HG03045 (cell line): Measurements from ENCODE around the gene CIITA.
"Not testable (repeated sequence)": the region's sequence is repeated elsewhere in the genome, so short reads cannot be mapped to it uniquely, and the experiment has no call there.

Source experiments
- ATAC-seq: cut with Tn5 transposase; IDR thresholded peaks from one replicate; pipeline ENCODE4 v1.9.1; 2021; ENCODE audit warnings: mild to moderate bottlenecking, moderate library complexity; ENCODE audit not compliant: unreplicated experiment

CIITA gene

DNA sequence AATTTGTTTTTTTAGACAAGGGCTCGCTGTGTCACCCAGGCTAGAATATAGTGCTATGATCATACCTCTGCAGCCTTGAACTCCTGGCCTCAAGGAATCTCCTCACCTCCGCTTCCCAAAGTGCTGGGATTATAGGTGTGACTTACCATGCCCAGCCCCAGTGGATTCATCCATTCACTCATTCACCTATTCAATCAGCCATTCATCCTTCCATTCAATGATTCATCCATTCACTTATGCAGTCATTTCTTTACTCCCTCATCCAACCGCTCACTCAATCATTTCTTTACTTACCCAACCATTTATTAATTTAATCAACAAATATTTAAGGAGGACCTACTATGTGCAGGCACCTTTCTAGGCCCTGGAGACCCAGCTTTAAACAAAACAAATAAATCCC, 39.5 kb downstream of the CIITA start:
- ATAC-seq, result no peak

DNA sequence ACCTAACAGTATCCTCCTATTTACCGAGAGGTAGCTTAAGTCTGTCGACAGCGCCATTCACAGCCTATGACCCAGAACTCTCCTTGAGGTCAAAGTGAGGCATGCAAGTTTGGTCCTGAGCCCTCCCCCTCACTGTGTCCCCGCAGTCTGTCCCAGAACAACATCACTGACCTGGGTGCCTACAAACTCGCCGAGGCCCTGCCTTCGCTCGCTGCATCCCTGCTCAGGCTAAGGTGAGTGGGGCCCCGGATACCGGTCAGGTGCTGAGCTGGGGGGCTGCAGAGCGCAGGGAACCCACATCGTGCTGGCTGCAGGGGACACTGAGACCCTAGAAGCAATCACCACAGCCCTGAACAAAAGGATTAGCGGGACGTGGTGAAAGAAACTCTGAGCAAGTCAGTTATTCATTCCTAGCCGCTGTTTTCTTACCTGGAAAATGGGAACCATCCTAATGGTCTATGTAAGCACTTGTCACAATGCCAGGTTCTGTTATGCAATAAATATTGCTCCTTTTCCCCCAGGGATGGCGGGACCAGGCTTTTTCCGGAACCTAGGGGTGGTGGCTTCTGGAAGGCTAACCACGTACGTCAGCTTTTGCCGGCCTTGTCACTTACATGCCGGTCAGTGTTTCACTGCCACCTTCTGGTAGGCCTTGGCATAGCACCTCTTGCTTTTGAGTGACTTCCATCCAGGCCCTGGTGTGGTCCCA, 41.4 kb downstream of the CIITA start:
- ATAC-seq, result no peak

DNA sequence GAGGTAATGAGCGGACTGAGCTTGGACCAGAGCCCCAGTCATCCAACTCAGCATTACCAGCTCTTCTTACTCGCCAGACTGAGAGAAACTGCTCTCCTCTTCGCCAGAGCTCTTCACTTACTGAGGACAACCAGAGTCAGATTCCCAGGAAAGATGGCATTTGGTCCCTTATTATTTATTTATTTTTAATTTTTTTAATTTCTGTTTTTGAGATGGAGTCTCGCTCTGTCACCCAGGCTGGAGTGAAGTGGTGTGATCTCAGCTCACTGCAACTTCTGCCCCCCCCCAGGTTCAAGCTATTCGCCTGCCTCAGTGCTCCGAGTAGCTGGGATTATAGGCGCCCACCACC, 42.0 kb downstream of the CIITA start:
- no peak for ATAC-seq

DNA sequence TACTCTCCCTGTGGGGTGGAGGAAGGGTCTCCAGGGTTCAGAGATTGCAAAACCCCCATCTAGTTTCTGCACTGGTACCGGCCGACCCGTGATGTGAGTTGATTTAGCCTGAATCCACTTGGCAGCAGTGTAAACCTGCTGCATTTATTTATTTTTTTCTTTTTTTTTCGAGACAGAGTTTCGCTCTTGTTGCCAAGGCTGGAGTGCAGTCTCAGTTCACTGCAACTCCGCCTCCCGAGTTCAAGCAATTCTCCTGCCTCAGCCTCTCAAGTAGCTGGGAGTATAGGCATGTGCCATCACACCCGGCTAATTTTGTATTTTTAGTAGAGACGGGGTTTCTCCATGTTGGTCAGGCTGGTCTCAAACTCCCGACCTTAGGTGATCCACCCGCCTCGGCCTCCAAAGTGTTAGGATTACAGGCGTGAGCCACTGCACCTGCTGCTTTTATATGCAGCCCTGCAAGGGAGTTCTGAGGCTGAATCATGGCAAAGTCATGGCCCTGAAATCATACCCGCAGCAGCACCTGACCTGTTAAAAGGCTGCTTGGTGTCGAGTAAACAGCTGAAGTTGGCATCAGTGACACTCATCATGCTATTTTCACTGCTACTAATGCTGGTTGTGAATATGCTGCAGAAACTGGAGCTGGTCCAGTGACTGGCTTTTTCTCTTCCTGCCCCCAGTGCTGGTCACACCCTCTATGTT, 43.9 kb downstream of the CIITA start:
- no peak for ATAC-seq

DNA sequence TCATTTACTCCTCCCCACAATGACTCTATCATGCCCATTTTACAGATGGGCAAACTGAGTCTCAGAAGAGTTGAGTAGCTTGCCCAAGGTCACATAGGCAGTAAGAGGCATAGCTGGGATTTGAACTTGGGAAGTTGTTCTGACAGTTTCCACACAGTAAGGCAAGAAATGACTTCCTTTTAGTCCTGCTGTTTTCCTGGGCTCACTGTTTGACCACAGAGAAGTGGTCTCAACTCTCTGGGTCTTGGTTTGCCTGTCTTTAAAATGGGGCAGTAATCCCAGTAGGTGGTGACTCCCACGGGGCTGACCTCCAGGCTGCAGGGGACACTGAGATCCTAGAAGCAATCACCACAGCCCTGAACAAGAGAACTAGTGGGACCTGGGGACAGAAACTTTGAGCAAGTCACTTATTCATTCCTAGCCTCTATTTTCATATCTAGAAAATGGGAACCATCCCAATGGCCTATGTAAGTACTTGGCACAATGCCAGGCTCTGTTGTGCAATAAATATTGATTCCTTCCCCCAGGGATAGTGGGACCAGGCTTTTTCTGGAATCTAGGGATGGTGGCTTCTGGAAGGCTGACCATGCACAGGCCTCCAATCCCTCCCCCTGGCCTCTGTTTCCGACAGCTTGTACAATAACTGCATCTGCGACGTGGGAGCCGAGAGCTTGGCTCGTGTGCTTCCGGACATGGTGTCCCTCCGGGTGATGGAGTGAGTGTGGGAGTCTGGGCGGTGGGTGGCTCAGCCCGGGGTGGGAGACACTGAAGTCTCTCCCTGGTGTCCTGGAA, 44.7 kb downstream of the CIITA start:
- ATAC-seq, result no peak

DNA sequence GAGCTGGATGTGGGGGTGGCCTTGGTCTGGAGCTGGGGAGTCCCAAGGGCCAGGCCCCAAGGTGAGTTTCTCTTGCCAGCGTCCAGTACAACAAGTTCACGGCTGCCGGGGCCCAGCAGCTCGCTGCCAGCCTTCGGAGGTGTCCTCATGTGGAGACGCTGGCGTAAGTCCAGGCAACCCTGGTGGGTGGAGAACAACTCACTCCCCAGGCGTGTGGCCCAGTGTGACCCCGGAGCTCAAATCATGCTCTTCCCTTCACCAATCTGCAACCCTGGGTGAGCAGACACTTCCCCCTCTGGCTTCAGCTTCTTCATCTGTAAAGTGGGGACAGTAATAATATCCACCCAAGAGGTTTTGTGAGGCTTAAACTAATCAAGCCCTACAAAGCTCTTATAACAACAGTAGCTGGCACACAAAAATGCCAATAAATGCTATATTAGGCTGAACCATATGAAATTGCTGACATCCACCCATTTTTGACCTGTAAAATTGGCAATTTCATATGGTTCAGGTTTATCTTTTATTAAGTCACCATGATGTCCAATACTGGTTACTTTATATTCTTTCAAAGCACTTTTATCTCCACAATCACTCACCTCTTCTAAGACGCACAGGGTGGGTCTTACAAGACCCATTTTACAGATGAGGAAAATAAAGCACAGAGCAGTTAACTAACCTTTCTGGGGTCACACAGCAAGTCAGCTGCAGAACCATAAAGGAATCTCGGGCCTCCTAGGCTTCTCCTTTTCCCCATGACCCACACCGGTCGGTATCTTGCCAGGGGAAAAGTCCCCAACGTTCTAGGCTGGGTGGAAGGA, 45.5 kb downstream of the CIITA start:
- ATAC-seq, result no peak

DNA sequence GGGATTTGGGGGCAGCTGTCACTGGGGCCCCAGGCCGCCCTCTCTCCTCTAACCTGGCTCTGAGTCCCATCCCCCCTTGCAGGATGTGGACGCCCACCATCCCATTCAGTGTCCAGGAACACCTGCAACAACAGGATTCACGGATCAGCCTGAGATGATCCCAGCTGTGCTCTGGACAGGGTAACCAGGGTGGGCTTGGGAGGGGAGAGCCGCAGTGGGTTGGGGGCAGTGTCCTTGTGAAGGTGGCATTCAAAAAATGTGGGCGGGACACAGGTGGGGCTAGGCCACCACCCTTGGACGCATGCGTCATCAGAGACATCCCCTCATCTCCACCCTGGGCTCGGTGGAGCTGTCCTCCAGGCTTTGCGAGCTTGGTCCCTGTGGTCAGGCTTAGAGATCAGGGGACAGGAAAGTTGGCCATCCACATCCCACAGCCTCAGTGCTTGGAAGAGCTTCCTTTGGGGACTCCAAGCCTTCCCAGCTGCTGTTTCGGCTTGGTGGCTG, 46.2 kb downstream of the CIITA start:
- no peak for ATAC-seq

DNA sequence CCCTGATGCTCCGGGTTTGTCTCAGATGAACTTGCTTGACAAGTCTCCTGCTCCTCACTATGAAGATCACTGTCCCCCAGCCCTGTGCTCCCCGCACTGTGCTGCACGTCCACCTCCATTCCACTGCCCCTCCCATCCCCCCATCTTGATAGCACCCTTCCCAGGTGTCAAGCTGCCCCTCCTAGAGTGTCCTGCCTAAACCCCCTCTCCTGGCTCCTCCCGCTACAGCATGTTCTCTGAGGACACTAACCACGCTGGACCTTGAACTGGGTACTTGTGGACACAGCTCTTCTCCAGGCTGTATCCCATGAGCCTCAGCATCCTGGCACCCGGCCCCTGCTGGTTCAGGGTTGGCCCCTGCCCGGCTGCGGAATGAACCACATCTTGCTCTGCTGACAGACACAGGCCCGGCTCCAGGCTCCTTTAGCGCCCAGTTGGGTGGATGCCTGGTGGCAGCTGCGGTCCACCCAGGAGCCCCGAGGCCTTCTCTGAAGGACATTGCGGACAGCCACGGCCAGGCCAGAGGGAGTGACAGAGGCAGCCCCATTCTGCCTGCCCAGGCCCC, 46.7 kb downstream of the CIITA start:
- ATAC-seq, result no peak

DNA sequence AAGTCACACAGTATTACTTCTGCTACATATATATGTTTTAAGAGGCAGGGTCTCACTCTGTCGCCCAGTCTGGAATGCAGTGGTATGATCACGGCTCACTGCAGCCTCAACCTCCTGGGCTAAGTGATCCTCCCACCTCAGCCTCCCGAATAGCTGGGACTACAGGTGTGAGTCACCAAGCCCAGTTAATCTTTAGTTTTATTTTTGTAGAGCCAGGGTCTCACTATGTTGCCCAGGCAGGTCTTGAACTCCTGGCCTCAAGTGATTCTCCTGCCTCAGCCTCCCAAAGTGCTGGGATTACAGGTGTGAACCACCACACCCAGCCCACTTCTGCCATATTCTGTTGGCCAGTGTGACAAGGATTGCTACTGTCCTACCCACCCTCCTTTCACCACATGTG, 48.3 kb downstream of the CIITA start:
- not testable (repeated sequence) for ATAC-seq

DNA sequence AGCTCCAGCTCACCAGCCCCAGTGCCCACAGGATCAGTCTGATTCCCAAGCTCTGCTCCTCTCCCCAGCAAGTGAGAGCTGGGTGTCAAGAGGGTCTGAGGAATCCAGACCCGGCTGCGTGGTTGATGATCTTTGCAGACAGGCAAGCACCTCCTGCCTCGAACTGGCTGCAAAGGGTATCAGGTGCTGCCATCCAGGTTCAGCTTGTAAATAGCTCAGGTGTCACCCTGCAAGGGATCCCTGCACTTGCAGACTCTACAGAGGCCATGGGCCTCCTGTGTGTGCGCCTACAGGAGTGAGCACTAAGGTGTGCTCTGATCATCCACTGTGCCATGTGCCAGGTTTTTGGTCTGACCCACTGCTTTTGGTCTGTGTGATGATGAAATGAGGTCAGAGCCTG, 49.1 kb downstream of the CIITA start:
- no peak for ATAC-seq

DNA sequence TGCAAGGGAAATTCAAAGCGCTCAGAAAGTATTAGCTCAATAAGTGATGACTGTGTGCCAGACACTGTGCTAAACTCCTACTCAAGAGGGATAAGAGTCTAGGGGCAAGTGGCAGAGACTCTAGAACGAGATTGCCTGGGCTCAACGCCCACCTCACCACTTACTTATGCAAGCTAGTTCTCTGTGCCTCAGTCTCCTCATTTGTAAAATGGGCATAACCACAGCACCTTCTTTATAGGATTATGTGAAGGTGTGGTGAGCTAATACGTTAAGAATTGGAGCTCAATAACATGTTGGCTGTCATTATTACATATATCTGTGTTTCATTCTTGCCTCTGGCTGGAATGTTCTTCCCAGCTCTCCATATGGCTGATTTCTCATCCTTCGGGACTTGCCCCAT, 49.9 kb downstream of the CIITA start:
- ATAC-seq, result no peak

DNA sequence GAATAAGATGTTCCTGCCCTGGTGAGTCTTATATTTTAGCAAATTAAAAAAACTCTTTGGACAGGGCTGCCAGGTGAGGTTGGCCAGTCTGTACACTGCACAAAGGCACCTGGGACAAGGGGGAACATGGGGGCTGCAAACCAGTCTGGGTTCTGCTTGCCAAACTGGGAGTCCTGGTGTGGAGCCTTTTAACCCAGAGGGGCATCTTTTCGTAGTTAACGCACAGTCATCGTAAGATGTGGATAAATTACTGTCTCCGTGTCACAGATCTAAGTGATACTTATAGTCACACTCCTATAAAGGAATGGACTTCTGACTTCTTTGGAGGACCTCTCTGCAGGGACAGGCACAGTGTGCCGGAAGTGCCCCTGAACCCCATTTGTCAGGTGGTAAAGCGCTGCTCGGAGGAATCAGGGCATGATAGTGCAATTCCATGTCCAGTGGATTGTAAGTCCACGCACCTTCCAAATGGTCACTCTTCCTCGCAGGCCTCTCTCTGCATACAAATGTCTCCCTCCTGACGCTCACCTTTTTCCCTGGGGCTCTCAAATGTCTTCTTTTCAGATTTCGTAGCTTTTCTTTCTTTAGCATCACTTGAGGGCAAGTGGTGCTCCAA, 50.6 kb downstream of the CIITA start:
- no peak for ATAC-seq

DNA sequence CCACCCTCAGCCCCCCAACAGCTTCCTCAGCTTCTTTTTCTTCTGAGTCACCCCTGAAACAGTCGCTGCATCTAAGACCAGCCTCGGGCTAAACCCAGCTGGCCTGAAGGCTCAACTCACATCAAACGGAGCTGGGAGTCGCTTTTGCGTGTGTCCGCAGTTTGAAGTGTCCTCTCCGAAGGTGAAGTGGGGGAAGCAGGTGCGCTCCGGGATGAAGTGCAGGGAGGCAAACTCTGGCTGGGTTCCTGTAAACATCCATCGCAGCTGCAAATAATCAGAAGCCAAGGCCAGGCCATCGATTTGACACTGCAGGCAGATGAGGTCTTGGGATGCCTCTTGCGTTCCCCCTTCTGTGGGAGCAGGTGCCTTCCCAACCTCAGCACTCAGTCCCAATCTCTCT, 52.1 kb downstream of the CIITA start:
- ATAC-seq, result not testable (repeated sequence)

DNA sequence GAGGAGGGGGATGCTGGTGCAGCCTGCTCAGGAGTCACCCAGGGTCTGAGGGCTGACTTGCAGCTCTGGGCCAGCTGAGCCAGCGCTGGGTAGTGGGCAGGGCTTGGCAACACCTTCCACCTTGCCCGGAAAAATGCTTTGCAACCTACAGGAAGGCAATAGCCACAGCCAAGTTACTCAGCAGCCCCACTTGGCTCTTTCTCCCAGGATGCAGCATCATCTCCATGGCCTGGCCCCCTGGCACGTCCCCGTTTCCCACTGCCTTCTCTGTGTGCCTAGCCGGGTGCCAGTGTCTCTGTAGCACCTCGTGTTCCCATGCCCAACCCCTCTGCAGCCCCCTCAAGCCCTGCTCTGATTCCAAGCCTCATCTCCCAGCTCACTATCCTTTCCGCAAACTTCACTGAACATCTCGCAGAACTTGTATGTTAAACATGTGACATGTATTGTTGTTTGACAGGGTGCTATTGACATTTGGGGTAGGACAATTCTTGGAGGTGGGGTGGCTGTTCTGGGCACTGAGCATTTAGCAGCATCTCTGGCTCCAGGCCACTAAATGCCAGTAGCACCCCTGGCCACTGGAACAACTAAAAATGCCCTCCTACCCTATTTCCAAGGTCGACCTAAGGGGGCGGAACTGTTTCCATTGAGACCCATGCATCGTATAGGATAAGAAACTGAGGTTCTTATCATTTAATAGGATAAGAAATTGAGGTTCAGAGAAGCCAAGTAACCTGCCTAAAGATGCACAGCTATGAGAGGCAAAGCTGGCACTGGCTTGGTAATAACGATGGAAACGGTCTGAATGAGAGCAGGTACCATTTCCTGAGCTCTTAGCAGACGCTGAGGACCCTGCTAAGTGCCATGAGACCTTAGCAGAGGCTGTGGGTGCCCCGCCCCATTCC, 53.1 kb downstream of the CIITA start:
- ATAC-seq, result no peak

DNA sequence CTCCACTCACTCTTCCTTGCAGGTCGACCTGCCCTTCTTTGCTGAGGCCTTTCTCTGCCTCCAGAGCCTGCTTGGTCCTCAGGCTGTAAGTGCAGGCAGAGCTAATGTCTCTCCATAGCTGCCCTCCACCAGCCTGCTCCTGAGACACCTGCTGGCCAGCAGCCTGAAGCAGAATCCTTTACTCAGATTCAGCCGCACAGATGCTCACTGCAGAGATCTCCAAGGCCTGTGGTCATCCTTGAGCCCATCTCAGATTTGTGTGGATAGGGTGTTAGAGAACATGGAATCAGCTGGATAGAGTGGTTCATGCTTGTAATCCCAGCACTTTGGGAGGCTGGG, 53.7 kb downstream of the CIITA start:
- ATAC-seq, result no peak

DNA sequence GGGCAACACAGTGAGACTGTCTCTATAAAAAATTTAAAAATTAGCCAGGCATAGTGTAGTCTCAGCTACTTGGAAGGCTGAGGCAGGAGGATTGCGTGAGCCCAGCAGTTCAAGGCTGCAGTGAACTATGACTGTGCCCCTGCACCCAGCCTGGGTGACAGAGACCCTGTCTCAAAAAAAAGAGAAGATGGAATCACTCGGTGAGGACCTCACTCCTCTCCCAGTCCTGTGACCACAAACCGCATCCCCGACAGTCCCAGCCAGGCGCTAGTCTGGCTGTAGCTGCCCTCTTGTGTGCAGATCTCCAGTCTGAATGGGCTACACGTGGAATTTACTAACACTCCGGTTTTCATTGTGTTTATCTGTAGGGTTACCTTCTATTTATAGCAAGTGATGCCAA, 54.1 kb downstream of the CIITA start:
- no peak for ATAC-seq

DNA sequence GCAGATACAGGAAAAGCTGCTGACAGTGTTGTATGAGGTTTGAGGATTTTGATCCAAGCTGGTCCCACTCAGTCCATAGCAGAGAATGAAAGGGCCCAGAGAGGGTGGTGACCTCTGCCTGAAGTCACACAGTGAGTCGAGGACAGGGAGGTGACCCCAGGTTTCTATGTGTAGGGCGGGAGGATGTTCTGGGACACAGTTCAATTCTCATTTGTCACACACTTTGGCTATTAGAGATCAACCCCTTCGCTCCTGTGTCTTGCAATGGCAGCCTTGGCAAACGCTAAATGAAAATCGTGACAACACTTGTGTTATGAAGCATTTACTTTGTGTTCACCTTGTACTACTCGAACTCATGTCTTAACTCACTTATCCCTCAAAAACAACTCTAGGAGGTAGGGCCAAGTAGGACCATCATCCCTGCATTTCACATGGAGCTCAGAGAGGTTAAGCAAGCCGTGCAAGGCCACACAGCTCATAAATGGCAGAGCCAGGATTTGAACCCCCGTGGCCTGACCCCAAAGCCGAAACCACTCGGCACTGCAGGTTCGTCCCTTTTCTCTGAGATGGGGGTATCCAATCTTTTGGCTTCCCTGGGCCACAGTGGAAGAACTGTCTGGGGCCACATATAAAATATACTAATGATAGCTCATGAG, 55.1 kb downstream of the CIITA start:
- ATAC-seq, result no peak

DNA sequence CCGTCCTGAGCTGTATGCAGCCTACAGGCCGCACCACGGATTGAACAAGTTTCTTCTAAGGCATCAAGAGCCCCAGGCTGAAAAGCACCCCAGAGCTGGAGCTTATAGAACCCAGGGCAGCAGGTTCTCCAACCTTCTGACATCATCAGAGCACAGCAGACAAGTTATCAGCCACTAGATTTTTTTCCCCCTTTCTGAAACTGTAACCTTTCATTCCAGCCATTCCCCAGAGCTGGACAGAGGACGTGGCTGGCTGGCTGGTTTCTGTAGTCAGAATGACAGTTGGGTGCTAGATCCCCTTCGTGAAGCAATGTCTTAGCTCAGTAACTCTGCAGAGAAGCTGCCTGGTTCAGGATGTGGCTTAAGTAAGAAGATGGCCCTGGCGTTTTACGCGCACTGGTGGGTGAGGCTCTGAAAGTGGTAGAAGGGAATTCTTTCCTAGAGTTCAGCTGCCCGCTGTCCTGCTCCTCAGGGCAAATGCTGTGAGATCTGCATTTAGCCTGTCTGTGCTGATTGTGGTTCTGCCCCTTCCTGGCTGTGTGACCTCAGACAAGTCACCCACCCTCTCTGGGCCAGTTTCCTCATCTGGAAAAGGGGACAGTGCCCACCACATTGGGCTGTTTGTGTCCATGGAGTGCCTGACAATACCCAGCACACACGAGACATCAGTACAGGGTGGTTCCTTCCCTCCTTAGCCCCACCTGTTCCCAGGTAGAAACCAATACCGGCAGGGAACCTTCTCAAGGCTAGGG, 56.1 kb downstream of the CIITA start:
- no peak for ATAC-seq
